Activated CD4-positive, alpha-beta T cell treated with anti-CD3 and anti-CD28 coated beads, Interleukin-2, amount 50 U/mL, for 48 hours (primary cell): ENCODE measurements around the gene BMP6.

Source experiments
- DNase-seq, 2 experiments: peaks; one replicate each; pipeline ENCODE4 v3.0.0-alpha.2; 2020

The BMP6 gene

GRCh38 chr6:7750197-7750596 lies 24.3 kb downstream of the BMP6 start:
- DNase-seq, result no peak

- DNase-seq, result no peak
Measured at GRCh38 chr6:7758456-7758855, 32.6 kb downstream of the BMP6 start.

- no peak for DNase-seq
Measured at GRCh38 chr6:7759320-7759719, 33.4 kb downstream of the BMP6 start.

- no peak for DNase-seq
Measured at GRCh38 chr6:7761051-7761450, 35.2 kb downstream of the BMP6 start.

- no peak for DNase-seq
Measured at GRCh38 chr6:7762760-7763159, 36.9 kb downstream of the BMP6 start.

GRCh38 chr6:7763881-7764280 lies 38.0 kb downstream of the BMP6 start:
- DNase-seq, result no peak

- no peak for DNase-seq
Measured at GRCh38 chr6:7765575-7766325, 39.9 kb downstream of the BMP6 start.

- DNase-seq, result no peak
Measured at GRCh38 chr6:7769702-7770101, 43.8 kb downstream of the BMP6 start.

- no peak for DNase-seq
Measured at GRCh38 chr6:7770111-7770510, 44.2 kb downstream of the BMP6 start.

GRCh38 chr6:7770601-7771000 lies 44.7 kb downstream of the BMP6 start:
- DNase-seq, result no peak

- DNase-seq, result no peak
Measured at GRCh38 chr6:7773322-7773721, 47.4 kb downstream of the BMP6 start.

GRCh38 chr6:7773914-7774313 lies 48.0 kb downstream of the BMP6 start:
- DNase-seq, result no peak

- DNase-seq, result no peak
Measured at GRCh38 chr6:7776509-7776908, 50.6 kb downstream of the BMP6 start.

GRCh38 chr6:7777074-7777473 lies 51.2 kb downstream of the BMP6 start:
- no peak for DNase-seq

- DNase-seq, result no peak
Measured at GRCh38 chr6:7781240-7781639, 55.3 kb downstream of the BMP6 start.

- DNase-seq, result no peak
Measured at GRCh38 chr6:7784248-7784647, 58.3 kb downstream of the BMP6 start.

- DNase-seq, result no peak
Measured at GRCh38 chr6:7784706-7785105, 58.8 kb downstream of the BMP6 start.

GRCh38 chr6:7785243-7786035 lies 59.5 kb downstream of the BMP6 start:
- DNase-seq, result no peak

GRCh38 chr6:7786214-7786661 lies 60.3 kb downstream of the BMP6 start:
- no peak for DNase-seq

GRCh38 chr6:7787137-7787608 lies 61.3 kb downstream of the BMP6 start:
- no peak for DNase-seq

GRCh38 chr6:7787731-7788130 lies 61.8 kb downstream of the BMP6 start:
- DNase-seq, result no peak

GRCh38 chr6:7794509-7794908 lies 68.6 kb downstream of the BMP6 start:
- DNase-seq, result no peak

GRCh38 chr6:7797386-7797785 lies 71.5 kb downstream of the BMP6 start:
- DNase-seq, result no peak

GRCh38 chr6:7798751-7799150 lies 72.9 kb downstream of the BMP6 start:
- no peak for DNase-seq
